ENCODE data around the gene JPH2.

Gene JPH2

DNA sequence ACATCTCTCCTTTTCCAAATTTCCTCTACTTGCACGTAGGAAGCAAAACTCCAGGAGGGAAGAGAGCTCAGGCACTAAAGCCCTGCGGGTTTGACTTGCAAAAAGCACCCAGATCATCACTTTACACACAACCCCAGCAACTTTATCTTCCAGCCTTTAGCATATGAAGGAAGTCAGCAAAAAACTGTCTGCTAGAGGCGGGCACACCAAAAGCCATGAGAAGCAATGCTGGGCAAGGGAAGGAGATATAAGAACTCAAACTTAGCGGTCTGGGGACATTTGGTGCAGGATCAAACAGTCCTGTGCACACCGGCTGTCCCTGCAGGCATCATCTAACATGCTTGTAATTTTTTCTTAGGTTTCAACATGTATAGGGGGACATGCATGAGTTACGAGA, 113.3 kb downstream of the JPH2 start:
- no peaks in the 10 kb centered on the region for H3K4me1 ChIP-seq (ENCODE audit: insufficient read depth, low read length)
- no peak overlapping the region for H2AFZ ChIP-seq (ENCODE audit: low read depth, low read length)
- no peak overlapping the region for H3K4me3 ChIP-seq (ENCODE audit: low read length)
- peaks cover 9% of the 10 kb centered on the region for H3K27me3 ChIP-seq (ENCODE audit: insufficient read depth, low read length)
- no peaks in the 10 kb centered on the region for H3K36me3 ChIP-seq (ENCODE audit: insufficient read depth, low read length)
- no peaks in the 10 kb centered on the region for H3K9me3 ChIP-seq (ENCODE audit: low read length)

DNA sequence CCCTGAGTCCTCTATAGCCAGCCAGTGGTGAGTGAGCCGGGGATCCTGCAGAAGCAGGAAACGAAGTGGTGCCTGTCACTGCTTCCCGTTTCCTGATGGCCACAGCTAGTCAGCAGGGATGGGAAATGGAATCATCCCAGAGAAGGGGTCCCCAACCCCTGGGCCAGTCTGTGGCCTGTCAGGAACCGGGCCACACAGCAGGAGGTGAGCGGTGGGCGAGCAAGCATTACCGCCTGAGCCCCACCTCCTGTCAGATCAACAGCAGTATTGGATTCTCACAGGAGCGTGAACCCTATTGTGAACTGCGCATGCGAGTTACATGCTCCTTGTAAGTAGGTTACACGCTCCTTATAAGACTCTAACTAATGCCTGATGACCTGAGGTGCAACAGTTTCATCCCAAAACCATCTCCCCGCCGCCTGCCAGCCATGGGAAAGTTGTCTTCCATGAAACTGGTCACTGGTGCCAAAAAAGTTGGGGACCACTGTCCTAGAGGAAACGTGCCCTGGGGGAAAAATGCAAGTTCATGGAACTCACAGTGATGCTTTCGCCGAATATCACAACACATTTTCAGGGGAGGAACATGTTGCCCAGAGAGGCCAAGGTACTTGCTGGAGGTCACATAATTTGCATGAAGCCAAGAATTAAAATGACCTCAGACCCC, 113.8 kb downstream of the JPH2 start:
- H3K9me3 ChIP-seq (ENCODE audit: low read length) = no peaks in the 10 kb centered on the region
- peaks cover 9% of the 10 kb centered on the region for H3K27me3 ChIP-seq (ENCODE audit: insufficient read depth, low read length)
- H3K36me3 ChIP-seq (ENCODE audit: insufficient read depth, low read length) = no peaks in the 10 kb centered on the region
- no peaks in the 10 kb centered on the region for H3K4me1 ChIP-seq (ENCODE audit: insufficient read depth, low read length)
- H2AFZ ChIP-seq (ENCODE audit: low read depth, low read length) = no peak overlapping the region
- H3K4me3 ChIP-seq (ENCODE audit: low read length) = no peak overlapping the region

DNA sequence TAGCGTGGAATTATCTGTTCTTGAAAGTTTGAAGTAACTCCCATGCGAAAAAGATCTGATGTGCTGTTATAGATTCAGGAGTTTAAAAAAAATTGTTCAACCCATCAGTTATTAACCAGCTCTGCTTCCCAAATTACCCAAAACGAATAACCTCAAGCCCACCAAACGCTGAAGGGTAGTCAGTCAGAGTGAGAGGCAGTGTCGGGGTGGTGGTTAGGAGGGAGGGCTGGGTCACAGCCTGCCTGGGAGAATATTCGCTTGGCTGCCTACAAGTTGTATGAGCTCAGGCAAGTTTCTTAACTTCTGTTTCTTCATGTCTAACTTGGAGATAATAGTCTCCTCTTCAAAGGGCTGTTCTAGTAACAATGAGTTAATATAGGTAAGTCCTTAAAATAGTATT, 114.6 kb downstream of the JPH2 start:
- Histone ChIP-seq H3K9me3 (ENCODE audit: low read length) (no peaks in the 10 kb centered on the region), H3K4me3 (ENCODE audit: low read length) (no peak overlapping the region), H3K4me1 (ENCODE audit: insufficient read depth, low read length) (no peaks in the 10 kb centered on the region), H2AFZ (ENCODE audit: low read depth, low read length) (no peak overlapping the region), H3K36me3 (ENCODE audit: insufficient read depth, low read length) (no peaks in the 10 kb centered on the region), H3K27me3 (ENCODE audit: insufficient read depth, low read length) (peaks cover 9% of the 10 kb centered on the region)

DNA sequence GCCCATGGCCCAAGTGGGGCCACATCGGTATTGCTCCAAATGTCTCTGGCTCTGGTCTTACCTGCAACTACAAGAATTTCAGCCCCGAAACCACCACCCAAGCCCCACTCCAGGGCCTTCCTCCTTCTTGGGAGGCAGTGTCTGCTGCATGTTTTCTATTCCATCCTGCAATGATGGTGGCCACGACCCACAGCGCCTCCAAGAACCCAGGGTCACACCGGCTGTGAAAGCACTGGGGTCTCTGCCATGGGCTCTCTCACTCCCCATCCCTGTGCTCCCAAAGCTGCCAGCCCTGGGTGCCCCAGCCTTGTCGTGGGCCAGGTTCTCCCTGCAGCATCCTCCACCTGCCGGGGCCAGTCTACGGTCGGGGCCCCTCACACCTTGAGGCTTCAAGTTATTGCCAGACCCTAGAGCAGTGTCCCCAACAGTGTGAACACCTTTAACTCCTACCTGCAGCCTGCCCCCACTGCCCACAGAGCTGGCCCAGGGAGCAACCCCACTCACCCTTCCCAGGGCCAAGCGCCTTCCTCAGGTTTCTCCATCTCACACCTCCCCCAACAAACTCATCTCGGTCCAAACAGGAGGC, 115.4 kb downstream of the JPH2 start:
- no peaks in the 10 kb centered on the region for H3K9me3 ChIP-seq (ENCODE audit: low read length)
- H3K4me3 ChIP-seq (ENCODE audit: low read length) = no peak overlapping the region
- H3K27me3 ChIP-seq (ENCODE audit: insufficient read depth, low read length) = peaks cover 9% of the 10 kb centered on the region
- H2AFZ ChIP-seq (ENCODE audit: low read depth, low read length) = no peak overlapping the region
- H3K4me1 ChIP-seq (ENCODE audit: insufficient read depth, low read length) = no peaks in the 10 kb centered on the region
- H3K36me3 ChIP-seq (ENCODE audit: insufficient read depth, low read length) = no peaks in the 10 kb centered on the region

DNA sequence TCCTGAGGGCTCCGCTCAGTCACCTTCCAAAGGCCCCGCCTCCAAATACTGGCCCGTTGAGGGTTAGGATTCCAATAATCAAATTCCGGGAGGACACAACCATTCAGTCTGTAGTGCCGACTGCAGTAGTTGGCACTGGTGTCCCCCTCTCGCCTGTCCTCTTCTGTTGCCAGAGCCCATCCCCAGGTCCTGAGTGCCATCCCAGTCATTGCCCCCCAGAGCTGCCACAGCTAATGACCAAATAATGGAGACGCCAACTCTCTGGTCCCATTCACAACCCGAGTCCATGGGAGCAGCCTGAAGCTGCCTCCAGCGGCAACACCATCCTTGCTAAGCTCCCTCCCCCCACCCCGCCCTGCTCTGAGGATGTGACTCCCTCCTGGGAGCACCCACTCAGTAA, 115.9 kb downstream of the JPH2 start:
- Histone ChIP-seq H2AFZ (ENCODE audit: low read depth, low read length) (no peak overlapping the region), H3K4me1 (ENCODE audit: insufficient read depth, low read length) (no peaks in the 10 kb centered on the region), H3K27me3 (ENCODE audit: insufficient read depth, low read length) (peaks cover 9% of the 10 kb centered on the region), H3K36me3 (ENCODE audit: insufficient read depth, low read length) (no peaks in the 10 kb centered on the region), H3K9me3 (ENCODE audit: low read length) (no peaks in the 10 kb centered on the region), H3K4me3 (ENCODE audit: low read length) (no peak overlapping the region)

DNA sequence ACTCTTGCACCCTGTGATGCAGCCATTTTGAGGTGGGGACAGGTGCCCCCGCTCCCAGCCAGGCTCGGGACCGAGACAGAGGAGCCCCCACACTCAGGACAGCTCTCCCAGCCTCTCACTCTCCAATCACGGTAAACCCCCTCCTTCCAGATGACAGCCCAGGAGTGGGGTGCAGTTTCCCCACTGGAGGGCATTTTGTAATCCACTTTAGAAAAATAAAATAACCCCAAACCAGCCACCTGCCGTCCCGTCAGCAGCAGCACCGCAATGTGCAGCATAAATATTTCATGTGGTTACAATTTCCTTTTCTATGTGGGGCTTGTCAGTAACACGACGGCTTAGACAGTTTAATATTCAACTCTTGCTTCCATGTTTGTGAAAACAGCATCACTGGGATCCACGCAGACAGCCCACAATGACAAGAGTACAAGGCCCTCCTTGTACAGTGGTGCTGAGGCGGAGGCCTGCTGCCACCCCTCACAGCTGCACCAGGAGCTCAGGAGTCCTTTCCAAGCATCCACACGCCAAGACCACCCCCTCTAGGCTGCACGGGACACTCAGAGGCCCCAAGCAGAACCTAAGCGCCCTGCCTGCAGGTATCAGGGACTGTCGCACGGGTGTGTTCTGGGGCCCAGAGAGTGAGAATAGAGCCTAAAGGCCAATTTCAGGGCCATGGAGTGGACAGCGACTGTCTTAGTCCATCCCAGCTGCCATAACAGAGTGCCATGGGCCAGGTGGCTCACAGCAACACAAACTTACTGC, 116.7 kb downstream of the JPH2 start:
- Histone ChIP-seq H3K36me3 (ENCODE audit: insufficient read depth, low read length) (no peaks in the 10 kb centered on the region), H2AFZ (ENCODE audit: low read depth, low read length) (no peak overlapping the region), H3K27me3 (ENCODE audit: insufficient read depth, low read length) (peaks cover 9% of the 10 kb centered on the region), H3K4me3 (ENCODE audit: low read length) (no peak overlapping the region), H3K4me1 (ENCODE audit: insufficient read depth, low read length) (no peaks in the 10 kb centered on the region), H3K9me3 (ENCODE audit: low read length) (no peaks in the 10 kb centered on the region)

DNA sequence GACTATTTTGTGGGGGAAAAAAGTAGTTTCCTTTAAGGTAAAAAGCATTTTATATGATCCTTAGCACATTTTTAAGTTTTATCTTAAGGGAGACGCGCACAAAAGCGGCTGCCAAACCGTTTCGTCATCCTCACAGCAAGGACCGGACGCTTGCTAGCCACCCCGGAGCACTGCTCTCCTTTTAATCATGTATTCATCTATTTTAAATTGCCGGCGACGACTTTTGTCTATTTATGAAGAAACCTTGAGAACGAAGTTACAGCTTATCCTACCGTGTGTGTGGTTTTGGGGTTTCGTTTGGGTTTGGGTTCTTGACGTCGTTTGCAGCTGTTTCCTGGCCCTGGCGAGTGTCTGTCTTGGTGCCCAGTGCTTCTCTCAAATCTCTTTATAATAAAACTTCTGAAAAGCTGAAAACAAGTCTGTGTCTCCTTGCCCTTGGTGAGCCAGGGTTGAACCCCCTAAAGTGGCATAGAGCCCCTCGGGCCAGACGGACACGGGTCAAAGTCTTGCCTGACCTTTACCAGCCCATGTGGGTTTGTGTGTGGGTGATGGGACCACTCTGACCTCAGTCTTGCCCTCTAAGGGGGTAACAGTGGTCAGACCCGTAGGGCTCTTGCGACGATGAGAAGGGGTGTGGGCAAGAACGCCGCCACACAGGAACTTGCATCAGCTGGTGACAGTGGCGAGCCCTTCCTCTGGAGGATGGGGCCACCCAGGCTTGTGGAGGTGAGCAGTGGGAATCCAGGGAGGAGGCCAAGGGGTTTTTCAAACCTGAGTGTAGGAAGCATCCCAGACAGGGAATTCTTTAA, 117.6 kb downstream of the JPH2 start:
- Histone ChIP-seq H2AFZ (ENCODE audit: low read depth, low read length) (no peak overlapping the region), H3K36me3 (ENCODE audit: insufficient read depth, low read length) (no peaks in the 10 kb centered on the region), H3K4me1 (ENCODE audit: insufficient read depth, low read length) (no peaks in the 10 kb centered on the region), H3K4me3 (ENCODE audit: low read length) (no peak overlapping the region), H3K27me3 (ENCODE audit: insufficient read depth, low read length) (peaks cover 5% of the 10 kb centered on the region), H3K9me3 (ENCODE audit: low read length) (no peaks in the 10 kb centered on the region)

DNA sequence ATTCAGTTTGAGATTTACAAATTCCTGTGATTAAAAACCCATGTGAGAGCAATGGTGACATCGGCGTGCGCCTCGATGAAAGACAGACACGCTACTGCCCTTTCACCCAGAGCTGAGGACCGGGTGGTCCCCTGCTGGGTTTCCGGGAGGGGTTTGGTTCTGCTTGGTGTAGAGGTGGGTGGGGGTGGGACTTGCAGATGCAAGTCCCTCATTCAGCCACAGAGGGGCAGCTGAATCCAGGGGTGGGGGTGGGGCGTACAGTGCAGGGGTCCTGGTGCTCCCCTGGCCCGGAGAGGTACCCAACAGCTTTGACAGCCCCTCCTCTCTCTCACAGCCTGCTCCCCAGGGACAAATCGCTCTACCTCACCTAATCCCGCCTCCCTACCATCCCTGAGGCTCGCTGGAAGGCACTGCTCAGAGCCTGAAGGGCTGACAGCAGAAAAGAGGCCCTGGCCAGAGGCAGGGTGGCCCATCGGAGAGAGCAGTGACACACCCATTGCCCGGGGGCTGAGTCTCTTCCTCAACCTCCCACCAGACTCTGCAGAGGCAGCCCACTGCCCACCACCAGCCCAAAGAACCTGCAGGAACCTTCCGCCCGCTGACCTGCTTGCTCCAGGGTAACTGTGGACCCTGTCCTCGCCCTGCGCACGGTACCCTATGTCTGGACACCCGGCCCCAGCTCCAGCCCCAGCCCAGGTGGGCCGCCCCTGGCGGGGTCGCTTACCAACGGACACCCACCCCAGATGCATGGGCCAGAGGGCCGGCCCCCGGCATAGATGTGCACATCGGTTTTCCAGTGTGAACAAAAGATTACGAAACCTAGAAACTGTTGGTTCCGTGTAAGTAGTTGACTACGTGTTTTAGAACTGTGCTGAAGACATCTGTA, 118.4 kb downstream of the JPH2 start:
- Histone ChIP-seq H3K4me3 (ENCODE audit: low read length) (no peak overlapping the region), H2AFZ (ENCODE audit: low read depth, low read length) (no peak overlapping the region), H3K27me3 (ENCODE audit: insufficient read depth, low read length) (peaks cover under 1% of the 10 kb centered on the region), H3K9me3 (ENCODE audit: low read length) (no peaks in the 10 kb centered on the region), H3K4me1 (ENCODE audit: insufficient read depth, low read length) (no peaks in the 10 kb centered on the region), H3K36me3 (ENCODE audit: insufficient read depth, low read length) (no peaks in the 10 kb centered on the region)

DNA sequence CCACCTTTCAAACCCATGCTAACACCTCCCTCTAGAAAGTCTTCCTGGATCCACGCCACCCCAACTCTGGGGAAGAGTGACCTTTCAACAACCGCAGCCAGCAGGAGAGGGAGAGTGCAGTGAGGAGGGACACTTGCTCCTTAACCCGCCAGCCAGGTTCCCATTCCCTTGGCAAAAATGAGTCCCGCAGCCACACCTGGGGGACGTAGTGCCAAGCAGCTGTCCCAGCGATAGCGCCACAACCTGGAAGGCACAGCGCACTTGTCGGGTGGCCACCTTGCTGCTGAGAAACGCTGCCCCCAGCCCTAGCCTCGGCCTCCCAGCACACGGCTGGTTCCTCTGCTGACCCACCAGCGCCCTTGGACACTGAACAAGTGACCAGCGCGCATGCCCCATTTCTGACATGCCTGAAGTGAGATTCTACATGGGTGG, 119.3 kb downstream of the JPH2 start:
- no peaks in the 10 kb centered on the region for H3K9me3 ChIP-seq (ENCODE audit: low read length)
- no peaks in the 10 kb centered on the region for H3K36me3 ChIP-seq (ENCODE audit: insufficient read depth, low read length)
- H2AFZ ChIP-seq (ENCODE audit: low read depth, low read length) = no peak overlapping the region
- H3K27me3 ChIP-seq (ENCODE audit: insufficient read depth, low read length) = no peaks in the 10 kb centered on the region
- no peaks in the 10 kb centered on the region for H3K4me1 ChIP-seq (ENCODE audit: insufficient read depth, low read length)
- H3K4me3 ChIP-seq (ENCODE audit: low read length) = no peak overlapping the region

DNA sequence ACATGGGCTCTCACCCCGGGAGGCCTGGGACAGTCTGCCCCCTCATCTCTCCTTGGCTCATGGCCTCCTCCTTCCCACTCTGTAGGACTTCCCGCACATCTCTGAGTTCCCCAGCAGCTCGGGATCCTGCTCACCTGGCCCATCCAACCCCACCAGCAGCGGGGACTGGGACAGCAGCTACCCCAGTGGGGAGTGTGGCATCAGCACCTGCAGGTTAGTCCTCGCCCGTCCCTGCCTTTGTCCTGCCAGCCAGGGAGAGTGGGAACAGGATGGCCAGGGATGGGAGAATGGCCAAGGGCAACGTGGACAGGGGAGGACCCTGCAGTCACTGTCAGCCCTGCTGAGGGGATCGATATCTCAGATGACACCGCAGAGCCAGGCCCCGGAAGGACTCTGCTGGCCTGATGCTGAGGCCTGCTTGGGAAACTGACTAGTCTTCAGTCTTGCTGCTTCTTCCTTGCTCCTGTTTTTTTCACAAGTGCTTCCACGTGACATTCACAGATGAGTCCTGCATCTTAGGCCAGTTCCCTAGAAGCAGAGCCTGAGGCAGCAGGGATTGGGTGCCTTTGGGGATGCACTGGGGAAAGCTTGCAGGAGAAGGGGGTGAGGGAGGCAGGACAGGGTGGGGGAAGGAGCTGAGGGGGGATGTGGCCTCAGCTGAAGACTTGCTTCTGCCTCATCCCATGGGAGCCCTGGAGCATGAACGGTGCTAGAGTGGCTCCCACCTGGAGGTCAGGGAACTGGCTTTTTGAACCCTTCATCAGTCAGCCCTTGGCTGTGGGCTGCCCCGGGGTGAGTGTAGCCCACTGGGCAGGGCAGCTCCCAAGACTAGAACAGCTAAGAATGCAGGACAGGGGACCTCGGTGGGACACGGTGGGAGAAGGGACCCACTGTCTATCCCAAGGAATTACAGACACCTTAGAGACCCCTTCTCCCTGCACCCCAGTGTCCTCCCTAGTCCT, 120.1 kb downstream of the JPH2 start:
- Histone ChIP-seq H3K4me3 (ENCODE audit: low read length) (no peak overlapping the region), H2AFZ (ENCODE audit: low read depth, low read length) (no peak overlapping the region)

DNA sequence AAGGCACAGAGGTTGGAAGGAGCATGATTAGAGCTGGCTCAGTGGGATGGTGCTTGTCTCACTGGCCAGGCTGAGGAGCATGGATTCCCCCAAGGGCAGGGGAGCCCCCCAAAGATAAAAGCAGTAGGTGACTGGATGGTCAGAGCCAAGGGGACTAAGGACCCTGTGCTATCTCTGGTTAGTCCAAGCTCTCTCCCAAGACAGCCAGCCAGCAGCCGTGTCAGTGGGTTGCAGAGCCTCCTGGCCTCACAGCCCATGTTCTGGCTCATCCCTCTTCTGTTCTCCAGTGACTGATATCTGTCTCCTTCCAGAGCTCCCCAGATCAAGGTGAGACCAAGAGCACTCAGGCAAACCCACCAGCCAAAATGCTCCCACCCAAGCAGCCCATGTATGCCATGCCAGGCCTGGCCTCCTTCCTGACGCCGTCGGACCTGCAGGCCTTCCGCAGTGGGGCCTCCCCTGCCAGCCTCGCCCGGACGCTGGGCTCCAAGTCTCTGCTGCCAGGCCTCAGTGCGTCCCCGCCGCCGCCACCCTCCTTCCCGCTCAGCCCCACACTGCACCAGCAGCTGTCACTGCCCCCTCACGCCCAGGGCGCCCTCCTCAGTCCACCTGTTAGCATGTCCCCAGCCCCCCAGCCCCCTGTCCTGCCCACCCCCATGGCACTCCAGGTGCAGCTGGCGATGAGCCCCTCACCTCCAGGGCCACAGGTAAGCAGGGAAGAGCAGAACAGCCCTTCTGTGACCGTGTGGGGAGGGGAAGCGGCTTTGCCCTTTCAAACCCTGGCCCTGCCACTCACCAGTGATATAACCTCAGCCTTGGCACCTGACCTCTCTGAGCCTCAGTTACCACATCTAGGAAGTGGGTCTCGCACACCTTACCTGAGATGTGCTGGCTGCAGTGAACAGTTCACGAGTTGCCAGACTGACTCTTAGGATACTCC, 121.3 kb downstream of the JPH2 start:
- Histone ChIP-seq H3K36me3 (ENCODE audit: insufficient read depth, low read length) (no peaks in the 10 kb centered on the region), H3K4me1 (ENCODE audit: insufficient read depth, low read length) (no peaks in the 10 kb centered on the region), H2AFZ (ENCODE audit: low read depth, low read length) (no peak overlapping the region), H3K27me3 (ENCODE audit: insufficient read depth, low read length) (no peaks in the 10 kb centered on the region), H3K9me3 (ENCODE audit: low read length) (no peaks in the 10 kb centered on the region), H3K4me3 (ENCODE audit: low read length) (no peak overlapping the region)

More for the DNA sequence above, 120.1 kb downstream of the JPH2 start:
- H3K27me3 ChIP-seq (ENCODE audit: insufficient read depth, low read length) = no peaks in the 10 kb centered on the region
- no peaks in the 10 kb centered on the region for H3K9me3 ChIP-seq (ENCODE audit: low read length)
- no peaks in the 10 kb centered on the region for H3K4me1 ChIP-seq (ENCODE audit: insufficient read depth, low read length)
- H3K36me3 ChIP-seq (ENCODE audit: insufficient read depth, low read length) = no peaks in the 10 kb centered on the region
